Gastrocnemius medialis (tissue), 4 donors: ENCODE data around the gene DIPK1C.

Source experiments
- POLR2A ChIP-seq, 2 donors: fragments of 450-650 bp; IDR thresholded peaks; one replicate each; pipeline ENCODE4 v1.6.1; 2017; ENCODE audit warnings: antibody characterized with exemption in 2 of 2, mild to moderate bottlenecking in 2 of 2, moderate library complexity in 2 of 2
- TF ChIP-seq, protein P1 (sequence below), 5 experiments: fragments of 450-650 bp in 3 of 5; fragments of 200-600 bp in 2 of 5; sonication (generic) in 2 of 5; IDR thresholded peaks in 4 of 5; conservative IDR thresholded peaks in 1 of 5; 1 replicate in 4 of 5; 2 replicates in 1 of 5; pipeline ENCODE4 v1.5.1; 2016 to 2019; ENCODE audit warnings: antibody characterized with exemption in 5 of 5, mild to moderate bottlenecking in 3 of 5, moderate library complexity in 3 of 5

DNA sequence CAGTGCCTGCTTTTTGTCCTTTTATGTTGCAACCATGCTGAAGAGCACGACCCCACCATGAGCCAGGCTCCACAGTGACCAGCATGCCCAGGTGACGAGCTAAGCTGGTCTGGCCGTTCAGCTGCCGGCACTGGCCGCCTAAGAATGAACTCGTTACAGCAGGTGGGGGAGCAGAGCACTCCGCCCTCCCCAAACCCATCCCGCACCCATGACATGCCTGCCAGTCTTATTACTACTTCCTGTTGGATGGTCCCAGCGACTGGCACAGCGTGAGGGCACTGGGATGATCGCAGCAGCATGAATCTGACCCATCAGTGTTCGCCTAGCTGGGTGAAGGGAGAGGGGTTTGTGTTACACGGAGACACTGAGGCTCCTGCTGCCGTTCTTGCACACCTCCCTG lies 11.5 kb downstream of the DIPK1C start:
- no peak for TF ChIP-seq POLR2A (IDR thresholded peaks at IDR 0.05)
- TF ChIP-seq, protein P1, sequence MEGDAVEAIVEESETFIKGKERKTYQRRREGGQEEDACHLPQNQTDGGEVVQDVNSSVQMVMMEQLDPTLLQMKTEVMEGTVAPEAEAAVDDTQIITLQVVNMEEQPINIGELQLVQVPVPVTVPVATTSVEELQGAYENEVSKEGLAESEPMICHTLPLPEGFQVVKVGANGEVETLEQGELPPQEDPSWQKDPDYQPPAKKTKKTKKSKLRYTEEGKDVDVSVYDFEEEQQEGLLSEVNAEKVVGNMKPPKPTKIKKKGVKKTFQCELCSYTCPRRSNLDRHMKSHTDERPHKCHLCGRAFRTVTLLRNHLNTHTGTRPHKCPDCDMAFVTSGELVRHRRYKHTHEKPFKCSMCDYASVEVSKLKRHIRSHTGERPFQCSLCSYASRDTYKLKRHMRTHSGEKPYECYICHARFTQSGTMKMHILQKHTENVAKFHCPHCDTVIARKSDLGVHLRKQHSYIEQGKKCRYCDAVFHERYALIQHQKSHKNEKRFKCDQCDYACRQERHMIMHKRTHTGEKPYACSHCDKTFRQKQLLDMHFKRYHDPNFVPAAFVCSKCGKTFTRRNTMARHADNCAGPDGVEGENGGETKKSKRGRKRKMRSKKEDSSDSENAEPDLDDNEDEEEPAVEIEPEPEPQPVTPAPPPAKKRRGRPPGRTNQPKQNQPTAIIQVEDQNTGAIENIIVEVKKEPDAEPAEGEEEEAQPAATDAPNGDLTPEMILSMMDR (IDR thresholded peaks at IDR 0.05 in 4 of 5, conservative IDR thresholded peaks at IDR 0.05 in 1 of 5), result no peak
